ENCODE data around the gene CAMK4.

- TF ChIP-seq EZH2phosphoT487 (IDR thresholded peaks at IDR 0.05; ENCODE audit: borderline replicate concordance) = no peak
- TF ChIP-seq EGR1 (IDR thresholded peaks at IDR 0.05; ENCODE audit: low read depth) = no peak
- no peak for TF ChIP-seq CTCF (IDR thresholded peaks at IDR 0.05 in 2 of 3, conservative IDR thresholded peaks at IDR 0.05 in 1 of 3; ENCODE audit: borderline replicate concordance in 1 of 3, insufficient read depth in 1 of 3, low read depth in 2 of 3, low read length in 2 of 3)
- no peak for TF ChIP-seq REST (IDR thresholded peaks at IDR 0.05; ENCODE audit: low read depth)
- TF ChIP-seq EZH2 (IDR thresholded peaks at IDR 0.05) = no peak
- no peak for TF ChIP-seq RAD21 (IDR thresholded peaks at IDR 0.05; ENCODE audit: low read depth)
- no peak for TF ChIP-seq FOSL1 (IDR thresholded peaks at IDR 0.05; ENCODE audit: low read depth)
- TF ChIP-seq POLR2A (IDR thresholded peaks at IDR 0.05; ENCODE audit: borderline replicate concordance, extremely low read depth, insufficient read depth, insufficient read length) = no peak
- TF ChIP-seq ZBTB33 (IDR thresholded peaks at IDR 0.05; ENCODE audit: extremely low read depth, insufficient replicate concordance, low read length) = no peak
- no peak for TF ChIP-seq ELF1 (IDR thresholded peaks at IDR 0.05; ENCODE audit: borderline replicate concordance, low read depth)
- no peak for TF ChIP-seq CEBPB (IDR thresholded peaks at IDR 0.05; ENCODE audit: low read depth)
- no peak for TF ChIP-seq MAX (IDR thresholded peaks at IDR 0.05)
- TF ChIP-seq YY1 (IDR thresholded peaks at IDR 0.05; ENCODE audit: extremely low read depth, insufficient replicate concordance, low read depth, low read length) = no peak
Measured at GRCh38 chr5:111226556-111226955, 2.4 kb downstream of the CAMK4 start.

Data from HCT116 (cell line).